ENCODE results near the gene FAM107A.

The FAM107A gene

DNA sequence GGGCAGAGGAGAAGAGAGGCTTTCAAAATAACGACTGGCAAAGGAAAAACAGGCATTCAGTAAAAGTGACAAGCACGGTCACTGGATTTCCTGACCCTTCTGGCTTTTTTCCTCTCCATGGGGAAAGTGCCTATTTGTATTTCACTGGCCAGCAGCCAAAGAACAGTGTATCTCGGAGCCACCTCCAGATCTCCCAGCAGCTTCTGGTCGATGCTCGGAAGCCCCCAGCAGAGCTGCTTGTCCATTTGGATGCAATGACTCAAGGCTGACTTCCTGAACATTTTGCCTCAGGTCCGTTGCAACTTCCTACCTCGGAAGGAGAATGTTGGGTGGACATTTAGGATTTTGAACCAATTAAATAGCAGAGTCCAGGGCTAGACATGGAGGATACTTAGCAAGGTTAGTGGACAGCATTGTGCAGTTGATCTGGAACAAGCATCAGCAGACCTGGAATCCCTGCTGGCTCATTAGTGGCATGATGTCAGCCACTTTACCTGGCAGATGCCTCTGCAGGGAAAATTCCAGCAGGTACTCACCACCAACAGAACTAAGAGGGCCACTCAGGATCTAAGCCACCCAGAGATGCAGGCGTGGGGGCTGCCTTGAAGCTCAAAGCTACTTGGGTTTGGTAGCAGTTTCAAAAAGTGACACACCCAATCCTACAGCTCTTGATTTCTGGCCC is 1.1 kb downstream of the FAM107A start:
- Histone ChIP-seq H3K4me3 (replicated peaks; ENCODE audit: insufficient read depth, low read length) (no peak overlapping the region), H3K27me3 (ENCODE audit: insufficient read depth, poor library complexity, severe bottlenecking) (peaks cover 5% of the 10 kb centered on the region), H3K27ac (replicated peaks) (no peak overlapping the region)
- TF ChIP-seq SPI1 (IDR thresholded peaks at IDR 0.05; ENCODE audit: borderline replicate concordance, low read depth) (no peak), POLR2AphosphoS5 (IDR thresholded peaks at IDR 0.05; ENCODE audit: low read depth) (no peak), GABPA (IDR thresholded peaks at IDR 0.05; ENCODE audit: low read depth) (no peak)
- TF ChIP-seq, protein P1, sequence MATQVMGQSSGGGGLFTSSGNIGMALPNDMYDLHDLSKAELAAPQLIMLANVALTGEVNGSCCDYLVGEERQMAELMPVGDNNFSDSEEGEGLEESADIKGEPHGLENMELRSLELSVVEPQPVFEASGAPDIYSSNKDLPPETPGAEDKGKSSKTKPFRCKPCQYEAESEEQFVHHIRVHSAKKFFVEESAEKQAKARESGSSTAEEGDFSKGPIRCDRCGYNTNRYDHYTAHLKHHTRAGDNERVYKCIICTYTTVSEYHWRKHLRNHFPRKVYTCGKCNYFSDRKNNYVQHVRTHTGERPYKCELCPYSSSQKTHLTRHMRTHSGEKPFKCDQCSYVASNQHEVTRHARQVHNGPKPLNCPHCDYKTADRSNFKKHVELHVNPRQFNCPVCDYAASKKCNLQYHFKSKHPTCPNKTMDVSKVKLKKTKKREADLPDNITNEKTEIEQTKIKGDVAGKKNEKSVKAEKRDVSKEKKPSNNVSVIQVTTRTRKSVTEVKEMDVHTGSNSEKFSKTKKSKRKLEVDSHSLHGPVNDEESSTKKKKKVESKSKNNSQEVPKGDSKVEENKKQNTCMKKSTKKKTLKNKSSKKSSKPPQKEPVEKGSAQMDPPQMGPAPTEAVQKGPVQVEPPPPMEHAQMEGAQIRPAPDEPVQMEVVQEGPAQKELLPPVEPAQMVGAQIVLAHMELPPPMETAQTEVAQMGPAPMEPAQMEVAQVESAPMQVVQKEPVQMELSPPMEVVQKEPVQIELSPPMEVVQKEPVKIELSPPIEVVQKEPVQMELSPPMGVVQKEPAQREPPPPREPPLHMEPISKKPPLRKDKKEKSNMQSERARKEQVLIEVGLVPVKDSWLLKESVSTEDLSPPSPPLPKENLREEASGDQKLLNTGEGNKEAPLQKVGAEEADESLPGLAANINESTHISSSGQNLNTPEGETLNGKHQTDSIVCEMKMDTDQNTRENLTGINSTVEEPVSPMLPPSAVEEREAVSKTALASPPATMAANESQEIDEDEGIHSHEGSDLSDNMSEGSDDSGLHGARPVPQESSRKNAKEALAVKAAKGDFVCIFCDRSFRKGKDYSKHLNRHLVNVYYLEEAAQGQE (IDR thresholded peaks at IDR 0.05; ENCODE audit: insufficient replicate concordance, low read depth), result no peak
- TF ChIP-seq, protein P2, sequence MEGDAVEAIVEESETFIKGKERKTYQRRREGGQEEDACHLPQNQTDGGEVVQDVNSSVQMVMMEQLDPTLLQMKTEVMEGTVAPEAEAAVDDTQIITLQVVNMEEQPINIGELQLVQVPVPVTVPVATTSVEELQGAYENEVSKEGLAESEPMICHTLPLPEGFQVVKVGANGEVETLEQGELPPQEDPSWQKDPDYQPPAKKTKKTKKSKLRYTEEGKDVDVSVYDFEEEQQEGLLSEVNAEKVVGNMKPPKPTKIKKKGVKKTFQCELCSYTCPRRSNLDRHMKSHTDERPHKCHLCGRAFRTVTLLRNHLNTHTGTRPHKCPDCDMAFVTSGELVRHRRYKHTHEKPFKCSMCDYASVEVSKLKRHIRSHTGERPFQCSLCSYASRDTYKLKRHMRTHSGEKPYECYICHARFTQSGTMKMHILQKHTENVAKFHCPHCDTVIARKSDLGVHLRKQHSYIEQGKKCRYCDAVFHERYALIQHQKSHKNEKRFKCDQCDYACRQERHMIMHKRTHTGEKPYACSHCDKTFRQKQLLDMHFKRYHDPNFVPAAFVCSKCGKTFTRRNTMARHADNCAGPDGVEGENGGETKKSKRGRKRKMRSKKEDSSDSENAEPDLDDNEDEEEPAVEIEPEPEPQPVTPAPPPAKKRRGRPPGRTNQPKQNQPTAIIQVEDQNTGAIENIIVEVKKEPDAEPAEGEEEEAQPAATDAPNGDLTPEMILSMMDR (IDR thresholded peaks at IDR 0.05; ENCODE audit: insufficient read depth, low read length), result no peak
- no peak for DNase-seq (ENCODE audit: low read depth in 1 of 2, low spot score in 1 of 2)

DNA sequence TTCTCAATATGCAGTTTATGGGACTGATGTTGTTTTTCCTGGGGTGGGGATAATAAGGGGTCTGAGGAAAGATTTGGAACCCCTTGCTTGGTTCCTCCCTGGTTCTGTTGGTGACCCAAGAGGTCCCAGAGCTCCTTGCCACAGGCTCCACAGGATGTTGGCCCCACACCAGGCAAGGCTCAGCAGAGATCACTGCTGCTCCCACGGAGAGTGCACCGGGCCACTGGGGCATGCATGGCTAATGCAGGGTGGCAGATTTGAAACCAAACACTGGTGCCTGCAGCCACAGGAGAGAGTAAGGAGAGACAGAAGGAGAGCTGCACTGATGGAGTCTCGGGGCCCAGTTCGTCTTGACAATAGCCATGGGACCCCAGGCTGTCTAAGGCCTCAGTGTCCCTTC is 2.5 kb downstream of the FAM107A start:
- no peak overlapping the region for H3K27ac ChIP-seq (replicated peaks)
- TF ChIP-seq, protein P2 (IDR thresholded peaks at IDR 0.05; ENCODE audit: insufficient read depth, low read length), result no peak
- TF ChIP-seq GABPA (IDR thresholded peaks at IDR 0.05; ENCODE audit: low read depth), result no peak
- no peak for TF ChIP-seq SPI1 (IDR thresholded peaks at IDR 0.05; ENCODE audit: borderline replicate concordance, low read depth)
- TF ChIP-seq POLR2AphosphoS5 (IDR thresholded peaks at IDR 0.05; ENCODE audit: low read depth), result no peak
- TF ChIP-seq, protein P1 (IDR thresholded peaks at IDR 0.05; ENCODE audit: insufficient replicate concordance, low read depth), result no peak
- H3K27me3 ChIP-seq (ENCODE audit: insufficient read depth, poor library complexity, severe bottlenecking), result peaks cover 5% of the 10 kb centered on the region
- H3K4me3 ChIP-seq (replicated peaks; ENCODE audit: insufficient read depth, low read length), result no peak overlapping the region
- no peak for DNase-seq (ENCODE audit: low read depth in 1 of 2, low spot score in 1 of 2)

DNA sequence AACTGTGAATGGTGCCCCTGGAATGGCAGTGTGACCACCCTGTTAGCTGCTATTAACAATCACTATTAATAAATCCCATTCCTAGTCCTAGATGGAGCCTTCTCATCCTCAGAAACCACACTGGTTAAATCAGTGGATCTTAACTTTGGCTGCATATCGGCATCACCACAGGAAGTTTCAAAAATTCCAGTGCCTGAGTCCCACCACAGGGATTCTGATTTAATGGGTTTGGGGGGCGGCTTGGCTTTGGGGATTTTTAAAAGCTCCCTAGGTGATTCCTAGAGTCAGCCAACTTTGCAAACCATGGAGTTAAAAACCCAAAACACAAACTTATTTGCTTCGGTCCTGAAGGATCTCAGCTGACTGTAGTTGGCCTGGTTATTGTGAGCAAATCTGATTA is 3.1 kb downstream of the FAM107A start:
- Histone ChIP-seq H3K4me3 (replicated peaks; ENCODE audit: insufficient read depth, low read length) (no peak overlapping the region), H3K27ac (replicated peaks) (no peak overlapping the region), H3K27me3 (ENCODE audit: insufficient read depth, poor library complexity, severe bottlenecking) (peaks cover 5% of the 10 kb centered on the region)
- no peak for DNase-seq (ENCODE audit: low read depth in 1 of 2, low spot score in 1 of 2)
- TF ChIP-seq, protein P2 (IDR thresholded peaks at IDR 0.05; ENCODE audit: insufficient read depth, low read length), result no peak
- TF ChIP-seq SPI1 (IDR thresholded peaks at IDR 0.05; ENCODE audit: borderline replicate concordance, low read depth), result no peak
- no peak for TF ChIP-seq POLR2AphosphoS5 (IDR thresholded peaks at IDR 0.05; ENCODE audit: low read depth)
- TF ChIP-seq GABPA (IDR thresholded peaks at IDR 0.05; ENCODE audit: low read depth), result no peak
- TF ChIP-seq, protein P1 (IDR thresholded peaks at IDR 0.05; ENCODE audit: insufficient replicate concordance, low read depth), result no peak
